Measurements from ENCODE around the gene BORCS5.

The BORCS5 gene

GRCh38 chr12:12511021-12511783 is 154.3 kb downstream of the BORCS5 start:
- no peak for DNase-seq (ENCODE audit: low read depth, low spot score)
- TF ChIP-seq CTCF (IDR thresholded peaks at IDR 0.05; ENCODE audit: low read depth, low read length) = no peak
- in situ Hi-C loops (cut with HindIII; ENCODE audit: low sequenced_read_pairs) = no loop called here
- H3K4me3 ChIP-seq (ENCODE audit: low read depth, low read length) = no peak overlapping the region

- H3K4me3 ChIP-seq (ENCODE audit: low read depth, low read length) = no peak overlapping the region
- in situ Hi-C loops (cut with HindIII; ENCODE audit: low sequenced_read_pairs) = no loop called here
- DNase-seq (ENCODE audit: low read depth, low spot score) = no peak
- no peak for TF ChIP-seq CTCF (IDR thresholded peaks at IDR 0.05; ENCODE audit: low read depth, low read length)
Measured at GRCh38 chr12:12511895-12512711, 155.2 kb downstream of the BORCS5 start.

- in situ Hi-C loops (cut with HindIII; ENCODE audit: low sequenced_read_pairs) = no loop called here
- TF ChIP-seq CTCF (IDR thresholded peaks at IDR 0.05; ENCODE audit: low read depth, low read length) = no peak
Measured at GRCh38 chr12:12513416-12514006, 156.6 kb downstream of the BORCS5 start.

GRCh38 chr12:12518464-12518845 is 161.6 kb downstream of the BORCS5 start:
- no peak overlapping the region for H3K4me3 ChIP-seq (ENCODE audit: low read depth, low read length)
- TF ChIP-seq CTCF (IDR thresholded peaks at IDR 0.05; ENCODE audit: low read depth, low read length) = no peak
- DNase-seq (ENCODE audit: low read depth, low spot score) = no peak
- in situ Hi-C loops (cut with HindIII; ENCODE audit: low sequenced_read_pairs) = no loop called here

More at GRCh38 chr12:12513416-12514006, 156.6 kb downstream of the BORCS5 start:
- no peak overlapping the region for H3K4me3 ChIP-seq (ENCODE audit: low read depth, low read length)
- DNase-seq (ENCODE audit: low read depth, low spot score) = no peak

- in situ Hi-C loops (cut with HindIII; ENCODE audit: low sequenced_read_pairs) = no loop called here
- no peak for DNase-seq (ENCODE audit: low read depth, low spot score)
- H3K4me3 ChIP-seq (ENCODE audit: low read depth, low read length) = no peak overlapping the region
- no peak for TF ChIP-seq CTCF (IDR thresholded peaks at IDR 0.05; ENCODE audit: low read depth, low read length)
Measured at GRCh38 chr12:12518919-12519318, 162.0 kb downstream of the BORCS5 start.
